Heart left ventricle (tissue), 16 donors: ENCODE measurements around the gene MARCHF3. TPM values are rescaled to one million over a fixed set of nuclear protein-coding genes. Genes with fewer than 3 reads are reported as not detected.
A peak's percentile ranks its signal among the peaks of the same experiment; 100 is the strongest.

Source experiments
- ATAC-seq, 4 donors: fragments of 200-7000 bp; cut with Tn5 transposase; one replicate each; pipeline ENCODE4 v1.9.1; 2020 to 2022; ENCODE audit warnings: moderate library complexity in 4 of 4, mild to moderate bottlenecking in 3 of 4, moderate number of reproducible peaks in 1 of 4
- DNase-seq, 5 donors: peaks; one replicate each; pipeline ENCODE4 v3.0.0-alpha.2; 2020
- H3K27ac ChIP-seq, 12 donors: fragments of 200-600 bp; sonication (generic) in 4 of 12; one replicate each; pipeline versions ENCODE4 v1.5.0 to v1.8.0; 2016 to 2022; ENCODE audit warnings: mild to moderate bottlenecking in 2 of 12
- H3K27me3 ChIP-seq, 9 donors: fragments of 200-600 bp; sonication (generic) in 2 of 9; one replicate each; pipeline versions ENCODE4 v1.5.1 to v1.8.0; 2016 to 2022; ENCODE audit warnings: mild to moderate bottlenecking in 3 of 9
- H3K36me3 ChIP-seq, 9 donors: fragments of 200-600 bp; sonication (generic) in 2 of 9; one replicate each; pipeline versions ENCODE4 v1.5.0 to v1.8.0; 2018 to 2022; ENCODE audit warnings: mild to moderate bottlenecking in 2 of 9
- H3K4me1 ChIP-seq, 12 donors: fragments of 200-600 bp; sonication (generic) in 4 of 12; one replicate each; pipeline versions ENCODE4 v1.5.0 to v1.8.0; 2016 to 2022; ENCODE audit warnings: mild to moderate bottlenecking in 3 of 12
- H3K4me3 ChIP-seq, 12 donors: fragments of 200-600 bp; sonication (generic) in 4 of 12; one replicate each; pipeline versions ENCODE4 v1.5.0 to v1.8.0; 2017 to 2022; ENCODE audit warnings: mild to moderate bottlenecking in 9 of 12, moderate library complexity in 4 of 12
- H3K9me3 ChIP-seq, 12 donors: fragments of 200-600 bp; sonication (generic) in 4 of 12; one replicate each; pipeline versions ENCODE4 v1.5.0 to v1.8.0; 2016 to 2022; ENCODE audit warnings: mild to moderate bottlenecking in 1 of 12
- POLR2A ChIP-seq, 2 donors: fragments of 450-650 bp; IDR thresholded peaks; one replicate each; pipeline ENCODE4 v1.6.1; 2017; ENCODE audit warnings: antibody characterized with exemption in 2 of 2, mild to moderate bottlenecking in 2 of 2, moderate library complexity in 2 of 2
- WGBS, 4 donors: extraction: QIAGEN DNeasy Blood & Tissue Kit in 2 of 4; methylation state at CpG; one replicate each; pipeline versions ENCODE4 v1.1.5 to v1.1.7; 2013 to 2018; 5-methylcytosine and 5-hydroxymethylcytosine counted together
- intact Hi-C, 10 donors: fragments of 100-400 bp; cut with DNase I; formaldehyde crosslinking; loops; one replicate each; pipeline versions ENCODE4 v1.11.1 to v1.14.2; 2022
- long read RNA-seq, 3 donors: library from polyadenylated mRNA; unstranded; transcript quantifications; one replicate each; pipeline ENCODE4 v2.0.0, GENCODE V29; 2020 to 2021
- polyA plus RNA-seq, 2 donors: library from polyadenylated mRNA; stranded (reverse); fragments of 200-250 nt; gene quantifications; one replicate each; pipeline ENCODE4 v1.2.3, GENCODE V29; 2013
- total RNA-seq, 9 donors: library from RNA; depleted of rRNA in 2 of 9; stranded (reverse); fragments of >200 nt in 2 of 9; fragmentation: NEBNext Ultra II Directional in 3 of 9; extraction: Animal tissue kit (Norgen Biotek cat#: 25700) in 3 of 9; gene quantifications; one replicate each; pipeline versions ENCODE4 v1.1.0 to v1.2.4, GENCODE V29; 2016 to 2023
- TF ChIP-seq, protein P1 (sequence below), 12 donors: fragments of 200-600 bp; sonication (generic) in 4 of 12; IDR thresholded peaks; one replicate each; pipeline versions ENCODE4 v1.5.0 to v1.8.0; 2018 to 2022; ENCODE audit warnings: antibody characterized with exemption in 12 of 12, mild to moderate bottlenecking in 5 of 12
- donor health status: ischemic (EF 13 %, LVEDD 7.1; RV severe dilation, severe dysfunction).
- donor health status: healthy with polysubstance abuse.
- donor health status: DM: no; HTN: yes; CAD: no.
- donor health status: DM: no; HTN: no; CAD: no.
- donor health status: ischemic (EF 25% LVEDD 6.9; RV normal size, moderate dysfunction).
- donor health status: ischemic (EF 25% LVEDD 5.7; RV mildly dilated, moderate dysfunction).
- donor health status: healthy.
- donor health status: DM: yes; HTN: yes; CAD: no.
- donor health status: ischemic (EF 35%, LVEDD 5.7; RV mildly dilated, moderate dysfunction).
- donor health status: nonischemic (EF 11% LVEDD 7.7; RV severe dilation, severe dysfunction).
- donor health status: DM: yes; HTN: yes; CAD: no.
- donor health status: PGD.
- donor health status: ischemic (EF 29% LVEDD 5.4; RV normal size, mild dysfunction).
- donor health status: nonischemic (EF 23%, LVEDD 6.1; RV moderate dilation, normal function).

MARCHF3 gene, protein sequence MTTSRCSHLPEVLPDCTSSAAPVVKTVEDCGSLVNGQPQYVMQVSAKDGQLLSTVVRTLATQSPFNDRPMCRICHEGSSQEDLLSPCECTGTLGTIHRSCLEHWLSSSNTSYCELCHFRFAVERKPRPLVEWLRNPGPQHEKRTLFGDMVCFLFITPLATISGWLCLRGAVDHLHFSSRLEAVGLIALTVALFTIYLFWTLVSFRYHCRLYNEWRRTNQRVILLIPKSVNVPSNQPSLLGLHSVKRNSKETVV
- total RNA-seq (10 to 100 TPM; 19.9 to 50.3 (median 38.0) TPM), polyA plus RNA-seq (100 to 1,000 TPM in 1 of 2 donors, 1 to 10 TPM in 1; 9.9 to 113 TPM)
- long read RNA-seq, donor 1, full-length matches to known transcripts: 22 of 25 reads
- long read RNA-seq, donor 1, partial matches to known transcripts: 1 of 25 reads
- long read RNA-seq, donor 1, other reads (novel, unspliced or antisense): 2 of 25 reads
- long read RNA-seq, donor 2, full-length matches to known transcripts: 134 of 174 reads
- long read RNA-seq, donor 2, partial matches to known transcripts: 6 of 174 reads
- long read RNA-seq, donor 2, other reads (novel, unspliced or antisense): 34 of 174 reads
- long read RNA-seq, donor 3, full-length matches to known transcripts: 31 of 37 reads
- long read RNA-seq, donor 3, partial matches to known transcripts: 0 of 37 reads
- long read RNA-seq, donor 3, other reads (novel, unspliced or antisense): 6 of 37 reads

DNA sequence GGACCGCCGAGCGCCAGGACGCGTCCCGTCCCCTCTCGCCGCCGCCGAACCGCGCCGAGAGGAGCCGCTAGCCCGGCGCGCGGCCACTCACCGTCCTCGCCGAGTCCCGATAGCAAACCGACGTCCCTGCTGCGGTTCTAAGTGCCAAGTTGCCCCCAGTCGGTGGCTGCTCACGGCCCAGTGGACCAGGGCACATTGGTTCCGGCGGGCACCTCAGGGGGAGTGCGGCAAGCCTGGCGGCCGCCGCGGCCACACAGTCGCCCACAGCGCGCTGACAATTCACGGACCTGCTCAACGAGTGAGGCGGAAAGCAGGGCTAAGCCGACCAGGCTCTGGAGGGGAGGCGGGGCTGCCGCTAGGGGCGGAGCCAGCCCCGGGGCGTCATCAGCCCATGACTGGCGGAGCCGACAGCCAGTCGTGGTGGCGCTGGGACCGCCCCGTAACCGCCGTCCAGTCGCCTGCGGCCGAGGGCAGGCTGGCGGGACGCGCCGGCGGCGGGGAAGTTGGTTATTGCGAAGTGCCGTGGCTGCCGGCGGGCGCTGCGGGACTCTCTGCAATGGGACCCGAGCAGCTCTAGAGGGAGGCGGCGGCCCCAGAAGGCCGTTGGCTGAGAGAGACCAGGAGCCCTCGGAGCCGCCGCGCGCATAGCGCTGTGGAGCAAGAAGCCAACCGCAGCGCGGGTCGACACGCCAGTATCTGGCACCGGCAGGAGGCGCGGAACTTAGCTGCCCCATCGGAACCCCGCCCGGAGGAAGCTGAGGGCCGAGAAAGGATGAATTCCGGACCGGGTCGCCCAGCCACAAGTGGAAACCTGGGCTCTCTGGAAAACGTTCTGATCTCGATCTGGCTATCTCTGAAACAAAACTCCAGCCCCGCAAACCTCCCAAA is at the start of gene MARCHF3:
Gene MARCHF3, minus strand, starts transcription at position 300 of the 888 bp plus-strand sequence. CDS start 112,387 bp downstream, outside the sequence.
- Histone ChIP-seq H3K27ac (peak within 1 kb of the TSS; percentile 73 to 96 (median 92)), H3K4me1 (peaks cover 0 to 40% (median 23%) of the 10 kb centered on the region in 12 donors), H3K36me3 (no peaks in the 10 kb centered on the region), H3K27me3 (no peaks in the 10 kb centered on the region), H3K4me3 (peak within 1 kb of the TSS; percentile 69 to 97 (median 90)), H3K9me3 (no peaks in the 10 kb centered on the region)
- intact Hi-C loops: loop anchor here in 9 of 10 donors (2.0 to 10.0 kb wide), 8 partner anchors 42 to 183 kb away; partner anchors contain the start of gene C5orf63 (in 3 of the 9)
- 0 to 1% (median 0%) methylated on average over 27 to 97 of the region's 97 CpGs for WGBS, 4 donors
- DNase-seq (peak; percentile 95 to 98 (median 97)), ATAC-seq (peak; percentile 98 to 99 (median 99))
- TF ChIP-seq POLR2A (IDR thresholded peaks at IDR 0.05): peak; percentile 52 to 98
- TF ChIP-seq, protein P1, sequence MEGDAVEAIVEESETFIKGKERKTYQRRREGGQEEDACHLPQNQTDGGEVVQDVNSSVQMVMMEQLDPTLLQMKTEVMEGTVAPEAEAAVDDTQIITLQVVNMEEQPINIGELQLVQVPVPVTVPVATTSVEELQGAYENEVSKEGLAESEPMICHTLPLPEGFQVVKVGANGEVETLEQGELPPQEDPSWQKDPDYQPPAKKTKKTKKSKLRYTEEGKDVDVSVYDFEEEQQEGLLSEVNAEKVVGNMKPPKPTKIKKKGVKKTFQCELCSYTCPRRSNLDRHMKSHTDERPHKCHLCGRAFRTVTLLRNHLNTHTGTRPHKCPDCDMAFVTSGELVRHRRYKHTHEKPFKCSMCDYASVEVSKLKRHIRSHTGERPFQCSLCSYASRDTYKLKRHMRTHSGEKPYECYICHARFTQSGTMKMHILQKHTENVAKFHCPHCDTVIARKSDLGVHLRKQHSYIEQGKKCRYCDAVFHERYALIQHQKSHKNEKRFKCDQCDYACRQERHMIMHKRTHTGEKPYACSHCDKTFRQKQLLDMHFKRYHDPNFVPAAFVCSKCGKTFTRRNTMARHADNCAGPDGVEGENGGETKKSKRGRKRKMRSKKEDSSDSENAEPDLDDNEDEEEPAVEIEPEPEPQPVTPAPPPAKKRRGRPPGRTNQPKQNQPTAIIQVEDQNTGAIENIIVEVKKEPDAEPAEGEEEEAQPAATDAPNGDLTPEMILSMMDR (IDR thresholded peaks at IDR 0.05): peak in 8 of 12 donors; percentile 10 to 50 (median 36)

GRCh38 chr5:127079994-127080491 is 49.7 kb upstream of the MARCHF3 start:
- TF ChIP-seq POLR2A (IDR thresholded peaks at IDR 0.05): no peak
- TF ChIP-seq, protein P1 (IDR thresholded peaks at IDR 0.05): no peak
- H3K4me3 ChIP-seq: no peak overlapping the region
- WGBS, 4 donors: 69 to 77% (median 77%) methylated on average over 9 of the region's 9 CpGs
- H3K9me3 ChIP-seq: no peaks in the 10 kb centered on the region
- intact Hi-C loops: loop anchor here in 1 of 10 donors (5.0 kb wide), 1 partner anchor 43 kb away; no protein-coding TSS in a partner anchor
- no peaks in the 10 kb centered on the region for H3K27me3 ChIP-seq
- DNase-seq: no peak
- ATAC-seq: no peak
- H3K4me1 ChIP-seq: peaks cover 0 to 7% (median 0%) of the 10 kb centered on the region in 12 donors
- no peak overlapping the region for H3K27ac ChIP-seq
- H3K36me3 ChIP-seq: no peaks in the 10 kb centered on the region

DNA sequence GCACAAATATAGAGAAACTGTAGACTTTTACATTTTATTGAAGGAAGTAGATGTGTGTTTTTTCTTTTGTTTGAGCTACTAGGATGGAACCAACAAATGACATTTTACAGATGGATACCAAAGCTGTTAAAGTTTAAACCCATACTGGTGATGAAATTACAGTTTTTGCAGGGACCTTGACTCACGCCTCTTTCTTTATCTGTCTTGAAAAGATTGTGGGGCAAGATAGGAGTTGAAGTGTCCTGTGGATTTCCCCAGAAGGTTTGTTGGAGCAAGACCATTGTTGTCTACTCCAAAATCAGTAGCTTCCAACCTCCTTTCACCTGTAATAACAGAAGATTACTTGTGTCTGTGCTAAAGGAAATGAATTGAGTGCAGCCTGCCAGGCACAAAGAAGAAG is 47.0 kb upstream of the MARCHF3 start:
- Histone ChIP-seq H3K27ac (no peak overlapping the region), H3K4me3 (no peak overlapping the region), H3K36me3 (no peaks in the 10 kb centered on the region), H3K27me3 (no peaks in the 10 kb centered on the region), H3K9me3 (no peaks in the 10 kb centered on the region), H3K4me1 (peaks cover 0 to 13% (median 0%) of the 10 kb centered on the region in 12 donors)
- DNase-seq: no peak
- 73 to 87% (median 78%) methylated on average over 1 of the region's 1 CpG for WGBS, 4 donors
- intact Hi-C loops: loop anchor here in 1 of 10 donors (5.0 kb wide), 1 partner anchor 40 kb away; no protein-coding TSS in a partner anchor
- no peak for TF ChIP-seq POLR2A (IDR thresholded peaks at IDR 0.05)
- TF ChIP-seq, protein P1 (IDR thresholded peaks at IDR 0.05): no peak
- ATAC-seq: no peak
